Endothelial cell of umbilical vein (primary cell): ENCODE data around the gene HSD17B4. TPM values are rescaled to one million over a fixed set of nuclear protein-coding genes. Genes with fewer than 3 reads are reported as not detected.

Experiments
- BruUV-seq: library from RNA; stranded (reverse); fragments of 400-500 nt; replicated peaks from 2 replicates; lab custom pipeline; 2021; lab: Mats Ljungman, UMichigan
- CTCF ChIA-PET: fragments of 300-600, 350-600 bp; sonication (Branson Sonifier 250); formaldehyde crosslinking; loops from one replicate; lab custom pipeline; 2021; ENCODE audit warnings: antibody characterized with exemption, inconsistent platforms; lab: Charles Lee
- POLR2A ChIA-PET: fragments of 300-600, 350-600 bp; sonication (Branson Sonifier 250); formaldehyde crosslinking; loops from one replicate; lab custom pipeline; 2021; ENCODE audit warnings: antibody characterized with exemption, inconsistent platforms; lab: Charles Lee
- DNase-seq: peaks from one replicate; pipeline ENCODE4 v3.0.0-alpha.2; 2011; ENCODE audit warnings: low read depth, low spot score
- FAIRE-seq: peaks from 2 replicates; lab custom pipeline; 2011; peaks lifted over from hg19 to GRCh38; lab: Jason Lieb, UNC
- H2AFZ ChIP-seq: 2 replicates; pipeline ENCODE4 v1.6.0; 2012; ENCODE audit warnings: low read depth, low read length, control low read depth, inconsistent platforms
- H3K27ac ChIP-seq: 2 replicates; pipeline ENCODE4 v1.5.1; 2011; ENCODE audit warnings: low read depth, mild to moderate bottlenecking, control low read depth, low read length, moderate library complexity; ENCODE audit not compliant: insufficient read depth
- H3K27me3 ChIP-seq, 2 experiments: 2 replicates each; pipeline versions ENCODE4 v1.6.0 to v1.6.1; 2011; ENCODE audit warnings: low read length in 2 of 2, mixed read lengths in 1 of 2; ENCODE audit not compliant: control insufficient read depth in 2 of 2, insufficient read depth in 2 of 2
- H3K36me3 ChIP-seq, 2 experiments: 2 replicates in 1 of 2; 3 replicates in 1 of 2; pipeline ENCODE4 v1.5.1; 2011; ENCODE audit warnings: low read length in 2 of 2, mild to moderate bottlenecking in 1 of 2, moderate library complexity in 1 of 2; ENCODE audit not compliant: control insufficient read depth in 2 of 2, insufficient read depth in 2 of 2; ENCODE audit errors: extremely low read depth in 1 of 2
- H3K4me1 ChIP-seq: 3 replicates; pipeline ENCODE4 v1.5.1; 2011; ENCODE audit warnings: mild to moderate bottlenecking, low read length; ENCODE audit not compliant: control insufficient read depth, insufficient read depth; ENCODE audit errors: extremely low read depth
- H3K4me2 ChIP-seq: 2 replicates; pipeline ENCODE4 v1.6.1; 2011; ENCODE audit warnings: low read length, control low read depth, mixed read lengths; ENCODE audit not compliant: insufficient read depth
- H3K4me3 ChIP-seq, 3 experiments: fragments of 200-600 bp in 1 of 3; sonication (generic), shearing (Covaris generic) in 1 of 3; replicated peaks in 1 of 3; 2 replicates each; pipeline ENCODE4 v1.5.1; 2011 to 2016; ENCODE audit warnings: control low read depth in 3 of 3, low read length in 3 of 3, mild to moderate bottlenecking in 2 of 3, inconsistent platforms in 1 of 3, low read depth in 1 of 3, moderate library complexity in 1 of 3; ENCODE audit not compliant: insufficient read depth in 1 of 3
- H3K79me2 ChIP-seq: 2 replicates; pipeline ENCODE4 v1.6.0; 2012; ENCODE audit warnings: low read length, inconsistent platforms; ENCODE audit not compliant: control insufficient read depth, insufficient read depth
- H3K9ac ChIP-seq: replicated peaks from 2 replicates; pipeline ENCODE3; 2011; ENCODE audit warnings: low read length, control low read depth; ENCODE audit not compliant: insufficient read depth; ENCODE audit errors: extremely low read depth
- H3K9me1 ChIP-seq: replicated peaks from 3 replicates; pipeline ENCODE4 v1.6.0; 2011; ENCODE audit warnings: mild to moderate bottlenecking, low read length; ENCODE audit not compliant: control insufficient read depth, insufficient read depth; ENCODE audit errors: extremely low read depth
- H3K9me3 ChIP-seq: replicated peaks from 2 replicates; pipeline ENCODE4 v1.5.1; 2012; ENCODE audit warnings: low read length, inconsistent platforms; ENCODE audit not compliant: control insufficient read depth, insufficient read depth
- H4K20me1 ChIP-seq: replicated peaks from 2 replicates; pipeline ENCODE3; 2011; ENCODE audit warnings: mild to moderate bottlenecking, low read length; ENCODE audit not compliant: control insufficient read depth, insufficient read depth; ENCODE audit errors: extremely low read depth
- EZH2 ChIP-seq: IDR thresholded peaks from 2 replicates; pipeline ENCODE4 v1.6.1; 2012; ENCODE audit warnings: borderline replicate concordance, low read depth, mild to moderate bottlenecking, moderate library complexity, low read length, inconsistent platforms; ENCODE audit not compliant: severe bottlenecking
- FOS ChIP-seq: IDR thresholded peaks from 2 replicates; pipeline ENCODE4 v1.6.1; 2011; ENCODE audit warnings: mild to moderate bottlenecking, low read length, moderate library complexity, borderline replicate concordance; ENCODE audit not compliant: insufficient read depth
- GATA2 ChIP-seq: IDR thresholded peaks from 2 replicates; pipeline ENCODE4 v1.7.0; 2011; ENCODE audit warnings: low read depth, mild to moderate bottlenecking, moderate library complexity, mixed read lengths, low read length; ENCODE audit not compliant: insufficient read length, insufficient read depth
- JUN ChIP-seq: IDR thresholded peaks from 2 replicates; pipeline ENCODE4 v1.6.1; 2011; ENCODE audit warnings: borderline replicate concordance, low read depth; ENCODE audit not compliant: insufficient read length, insufficient read depth
- MAX ChIP-seq: IDR thresholded peaks from 2 replicates; pipeline ENCODE4 v1.6.1; 2011; ENCODE audit not compliant: insufficient read depth, insufficient read length
- MYC ChIP-seq: IDR thresholded peaks from one replicate; pipeline ENCODE4 v1.6.1; 2011; ENCODE audit warnings: mild to moderate bottlenecking, low read depth, low read length
- POLR2A ChIP-seq: IDR thresholded peaks from 2 replicates; pipeline ENCODE4 v1.6.1; 2012; ENCODE audit warnings: low read depth, mild to moderate bottlenecking, control low read depth, low read length
- POLR2AphosphoS5 ChIP-seq: IDR thresholded peaks from 2 replicates; pipeline ENCODE4 v1.6.1; 2012; ENCODE audit warnings: low read depth, mild to moderate bottlenecking, control low read depth, low read length, moderate library complexity; ENCODE audit not compliant: insufficient read depth
- dilution Hi-C: fragments of 300-500 bp; cut with MboI; formaldehyde crosslinking; loops from one replicate; pipeline ENCODE4 v1.15.0; 2019; ENCODE audit warnings: low sequenced_read_pairs; ENCODE audit not compliant: extremely low pct_ligation_motif_present
- intact Hi-C: fragments of 100-400 bp; cut with micrococcal nuclease; formaldehyde crosslinking; loops from one replicate; pipeline ENCODE4 v1.10.0; 2022
- polyA plus RNA-seq, 4 experiments: library from polyadenylated mRNA; depleted of rRNA in 3 of 4; stranded (reverse) in 3 of 4; unstranded in 1 of 4; fragments of >200 nt; gene quantifications; 2 replicates each; pipeline versions ENCODE4 v1.2.1 to v1.2.3, GENCODE V29; 2011 to 2012; ENCODE audit warnings: missing spikeins in 1 of 4
- total RNA-seq: library from RNA; stranded (reverse); gene quantifications from 2 replicates; pipeline ENCODE4 v1.2.3, GENCODE V29; 2021
- TF ChIP-seq, protein P1 (sequence below), 2 donors: IDR thresholded peaks; 1 replicate in 1 of 2; 2 replicates in 1 of 2; pipeline ENCODE4 v1.5.1; 2011; ENCODE audit warnings: low read length in 2 of 2, mild to moderate bottlenecking in 2 of 2, moderate library complexity in 2 of 2, control low read depth in 1 of 2, inconsistent platforms in 1 of 2, low read depth in 1 of 2; ENCODE audit not compliant: insufficient read depth in 1 of 2; ENCODE audit errors: extremely low read depth in 1 of 2

HSD17B4 gene
- total and polyA plus RNA-seq, 2 donors (not counting 3 experiments of a cell fraction or from before 2014, with no cell fraction given): 91.4 to 124 TPM

DNA sequence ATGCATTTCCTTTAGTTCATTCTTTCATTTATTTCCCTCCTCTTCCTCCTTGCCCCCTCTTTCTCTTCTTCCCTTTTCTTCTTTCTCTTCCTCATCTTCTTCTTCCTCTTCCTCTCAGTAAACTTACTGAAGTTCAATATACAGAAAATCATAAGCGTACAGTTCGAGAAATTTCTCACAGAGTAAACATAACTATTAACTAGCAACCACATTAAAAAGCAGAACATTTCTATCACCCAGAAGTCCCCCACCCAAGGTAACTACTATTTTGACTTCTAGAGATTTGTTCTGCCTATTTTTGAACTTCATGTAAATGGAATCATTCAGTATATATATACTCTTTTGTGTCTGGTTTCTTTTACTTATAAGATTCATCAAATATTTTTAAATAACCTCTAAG lies 48.3 kb upstream of the HSD17B4 start:
- intact Hi-C loops (no loop called here), dilution Hi-C loops (no loop called here)
- ChIA-PET POLR2A (no interaction called here), CTCF (no interaction called here)
- Histone ChIP-seq H3K36me3 (no peaks in the 10 kb centered on the region), H3K4me3 (no peak overlapping the region), H2AFZ (no peak overlapping the region), H3K9me3 (no peaks in the 10 kb centered on the region), H3K9ac (no peak overlapping the region), H3K79me2 (no peaks in the 10 kb centered on the region), H4K20me1 (no peaks in the 10 kb centered on the region), H3K9me1 (no peaks in the 10 kb centered on the region), H3K4me2 (no peak overlapping the region), H3K27me3 (peaks cover 9 to 15% of the 10 kb centered on the region in 2 experiments), H3K27ac (no peak overlapping the region), H3K4me1 (no peaks in the 10 kb centered on the region)
- no TSS peak for BruUV-seq
- DNase-seq: no peak
- TF ChIP-seq POLR2A (no peak), JUN (no peak), FOS (no peak), MAX (no peak), MYC (no peak), POLR2AphosphoS5 (no peak), GATA2 (no peak), EZH2 (no peak)
- TF ChIP-seq, protein P1, sequence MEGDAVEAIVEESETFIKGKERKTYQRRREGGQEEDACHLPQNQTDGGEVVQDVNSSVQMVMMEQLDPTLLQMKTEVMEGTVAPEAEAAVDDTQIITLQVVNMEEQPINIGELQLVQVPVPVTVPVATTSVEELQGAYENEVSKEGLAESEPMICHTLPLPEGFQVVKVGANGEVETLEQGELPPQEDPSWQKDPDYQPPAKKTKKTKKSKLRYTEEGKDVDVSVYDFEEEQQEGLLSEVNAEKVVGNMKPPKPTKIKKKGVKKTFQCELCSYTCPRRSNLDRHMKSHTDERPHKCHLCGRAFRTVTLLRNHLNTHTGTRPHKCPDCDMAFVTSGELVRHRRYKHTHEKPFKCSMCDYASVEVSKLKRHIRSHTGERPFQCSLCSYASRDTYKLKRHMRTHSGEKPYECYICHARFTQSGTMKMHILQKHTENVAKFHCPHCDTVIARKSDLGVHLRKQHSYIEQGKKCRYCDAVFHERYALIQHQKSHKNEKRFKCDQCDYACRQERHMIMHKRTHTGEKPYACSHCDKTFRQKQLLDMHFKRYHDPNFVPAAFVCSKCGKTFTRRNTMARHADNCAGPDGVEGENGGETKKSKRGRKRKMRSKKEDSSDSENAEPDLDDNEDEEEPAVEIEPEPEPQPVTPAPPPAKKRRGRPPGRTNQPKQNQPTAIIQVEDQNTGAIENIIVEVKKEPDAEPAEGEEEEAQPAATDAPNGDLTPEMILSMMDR (IDR thresholded peaks at IDR 0.05; ENCODE audit: extremely low read depth in 1 of 2, insufficient read depth in 1 of 2, low read depth in 1 of 2, low read length in 2 of 2): no peak
- FAIRE-seq: no peak
